Renal pelvis (tissue), 4 donors: ENCODE measurements around the gene SHFL. TPM values are rescaled to one million over a fixed set of nuclear protein-coding genes. Genes with fewer than 3 reads are reported as not detected.

Experiments
- DNase-seq: peaks from one replicate; pipeline ENCODE4 v3.0.0-alpha.2; 2013
- polyA plus RNA-seq, 3 donors: library from polyadenylated mRNA; unstranded; fragments of 120-200 nt; gene quantifications; one replicate each; pipeline ENCODE4 v1.2.1, GENCODE V29; 2013; ENCODE audit not compliant: insufficient read length in 3 of 3

SHFL gene
- polyA plus RNA-seq, 3 donors, result 25.0 to 30.2 (median 27.7) TPM

- no peak for DNase-seq
Measured at GRCh38 chr19:10105509-10106099, 19.5 kb downstream of the SHFL start.

- DNase-seq, result peak; percentile 97
Measured at GRCh38 chr19:10106100-10106936, 20.2 kb downstream of the SHFL start, which contains the start of gene PPAN. Gene PPAN (plus strand): TSS chr19:10106362. CDS start chr19:10106395, 33 bp downstream.

GRCh38 chr19:10107254-10107653 is 21.1 kb downstream of the SHFL start:
- no peak for DNase-seq

- no peak for DNase-seq
Measured at GRCh38 chr19:10107817-10108367, 21.8 kb downstream of the SHFL start.

GRCh38 chr19:10109528-10109927 is 23.4 kb downstream of the SHFL start:
- no peak for DNase-seq

- DNase-seq, result no peak
Measured at GRCh38 chr19:10110076-10110971, 24.2 kb downstream of the SHFL start.

- DNase-seq, result no peak
Measured at GRCh38 chr19:10110972-10111317, 24.8 kb downstream of the SHFL start.

GRCh38 chr19:10111405-10111811 is 25.3 kb downstream of the SHFL start, which contains the start of gene P2RY11:
Gene P2RY11 (plus strand): TSS chr19:10111693. CDS start chr19:10111722, 29 bp downstream.
- no peak for DNase-seq

GRCh38 chr19:10112037-10112761 is 26.1 kb downstream of the SHFL start:
- DNase-seq, result no peak

GRCh38 chr19:10112895-10113591 is 26.9 kb downstream of the SHFL start:
- no peak for DNase-seq

- DNase-seq, result no peak
Measured at GRCh38 chr19:10113592-10113963, 27.5 kb downstream of the SHFL start.

GRCh38 chr19:10113964-10114650 is 28.0 kb downstream of the SHFL start:
- DNase-seq, result no peak

- DNase-seq, result no peak
Measured at GRCh38 chr19:10114651-10115391, 28.7 kb downstream of the SHFL start.

- DNase-seq, result no peak
Measured at GRCh38 chr19:10115392-10116084, 29.4 kb downstream of the SHFL start.

GRCh38 chr19:10116085-10116865 is 30.2 kb downstream of the SHFL start:
- no peak for DNase-seq

GRCh38 chr19:10116866-10117616 is 30.9 kb downstream of the SHFL start:
- no peak for DNase-seq

GRCh38 chr19:10118960-10119359 is 32.8 kb downstream of the SHFL start:
- DNase-seq, result no peak
